ENCODE measurements around the gene NCOR1. TPM values are rescaled to one million over a fixed set of nuclear protein-coding genes. Genes with fewer than 3 reads are reported as not detected.

Gene NCOR1
- total RNA-seq, 1 experiment from 2014 or later, result 124 TPM

DNA sequence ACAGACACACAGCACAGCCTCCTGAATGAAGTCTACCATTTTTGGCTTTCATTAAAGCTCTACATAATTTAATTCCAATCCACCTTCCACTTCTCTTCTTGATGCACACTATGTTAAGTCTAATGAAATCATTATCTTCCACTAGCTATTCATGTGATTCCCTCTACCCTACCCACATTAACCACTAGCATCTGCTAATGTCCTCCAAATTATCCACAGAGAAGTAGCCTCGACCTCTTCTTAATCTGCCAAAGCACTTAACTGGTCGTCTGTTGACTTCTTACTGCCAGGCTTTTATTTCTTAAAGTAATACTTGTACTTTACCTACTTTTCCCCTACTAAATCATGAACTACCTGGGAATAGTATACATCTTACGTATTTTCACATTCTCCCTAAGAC is 91.8 kb downstream of the NCOR1 start:
- Mint-ChIP-seq H3K36me3 (peaks cover 35% of the 10 kb centered on the region), H3K4me3 (no peak overlapping the region), H3K4me1 (no peaks in the 10 kb centered on the region), H3K27me3 (ENCODE audit: low read depth) (no peaks in the 10 kb centered on the region), H3K27ac (no peak overlapping the region), H3K9me3 (peaks cover 4% of the 10 kb centered on the region; the same call in 1 of the 2 replicates)
- ATAC-seq (no peak), DNase-seq (ENCODE audit: low spot score) (no peak)
- ChIA-PET POLR2A (no interaction called here), CTCF (no interaction called here)
- TF ChIP-seq TCF7 (CRISPR knock-in tag; IDR thresholded peaks at IDR 0.05; ENCODE audit: low read depth) (no peak), EMX1 (CRISPR knock-in tag; IDR thresholded peaks at IDR 0.05) (no peak), ZNF423 (CRISPR knock-in tag; IDR thresholded peaks at IDR 0.05) (no peak), ZNF396 (CRISPR knock-in tag; IDR thresholded peaks at IDR 0.05; ENCODE audit: borderline replicate concordance) (no peak), GTF2I (CRISPR knock-in tag; conservative IDR thresholded peaks at IDR 0.05) (no peak), FOXP1 (CRISPR knock-in tag; IDR thresholded peaks at IDR 0.05; ENCODE audit: borderline replicate concordance) (no peak), ZNF232 (CRISPR knock-in tag; IDR thresholded peaks at IDR 0.05) (no peak), ZNF219 (CRISPR knock-in tag; IDR thresholded peaks at IDR 0.05; ENCODE audit: borderline replicate concordance) (no peak), MYBL2 (CRISPR knock-in tag; IDR thresholded peaks at IDR 0.05) (no peak), KAT7 (CRISPR knock-in tag; IDR thresholded peaks at IDR 0.05; ENCODE audit: borderline replicate concordance) (no peak), NR1H2 (CRISPR knock-in tag; IDR thresholded peaks at IDR 0.05) (no peak), MXD4 (CRISPR knock-in tag; IDR thresholded peaks at IDR 0.05; ENCODE audit: borderline replicate concordance) (no peak)
- TF ChIP-seq, protein P1, sequence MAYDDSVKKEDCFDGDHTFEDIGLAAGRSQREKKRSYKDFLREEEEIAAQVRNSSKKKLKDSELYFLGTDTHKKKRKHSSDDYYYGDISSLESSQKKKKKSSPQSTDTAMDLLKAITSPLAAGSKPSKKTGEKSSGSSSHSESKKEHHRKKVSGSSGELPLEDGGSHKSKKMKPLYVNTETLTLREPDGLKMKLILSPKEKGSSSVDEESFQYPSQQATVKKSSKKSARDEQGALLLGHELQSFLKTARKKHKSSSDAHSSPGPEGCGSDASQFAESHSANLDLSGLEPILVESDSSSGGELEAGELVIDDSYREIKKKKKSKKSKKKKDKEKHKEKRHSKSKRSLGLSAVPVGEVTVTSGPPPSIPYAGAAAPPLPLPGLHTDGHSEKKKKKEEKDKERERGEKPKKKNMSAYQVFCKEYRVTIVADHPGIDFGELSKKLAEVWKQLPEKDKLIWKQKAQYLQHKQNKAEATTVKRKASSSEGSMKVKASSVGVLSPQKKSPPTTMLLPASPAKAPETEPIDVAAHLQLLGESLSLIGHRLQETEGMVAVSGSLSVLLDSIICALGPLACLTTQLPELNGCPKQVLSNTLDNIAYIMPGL (CRISPR knock-in tag; IDR thresholded peaks at IDR 0.05), result no peak
- TF ChIP-seq, protein P2, sequence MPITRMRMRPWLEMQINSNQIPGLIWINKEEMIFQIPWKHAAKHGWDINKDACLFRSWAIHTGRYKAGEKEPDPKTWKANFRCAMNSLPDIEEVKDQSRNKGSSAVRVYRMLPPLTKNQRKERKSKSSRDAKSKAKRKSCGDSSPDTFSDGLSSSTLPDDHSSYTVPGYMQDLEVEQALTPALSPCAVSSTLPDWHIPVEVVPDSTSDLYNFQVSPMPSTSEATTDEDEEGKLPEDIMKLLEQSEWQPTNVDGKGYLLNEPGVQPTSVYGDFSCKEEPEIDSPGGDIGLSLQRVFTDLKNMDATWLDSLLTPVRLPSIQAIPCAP (CRISPR knock-in tag; IDR thresholded peaks at IDR 0.05), result no peak
- TF ChIP-seq, protein P3, sequence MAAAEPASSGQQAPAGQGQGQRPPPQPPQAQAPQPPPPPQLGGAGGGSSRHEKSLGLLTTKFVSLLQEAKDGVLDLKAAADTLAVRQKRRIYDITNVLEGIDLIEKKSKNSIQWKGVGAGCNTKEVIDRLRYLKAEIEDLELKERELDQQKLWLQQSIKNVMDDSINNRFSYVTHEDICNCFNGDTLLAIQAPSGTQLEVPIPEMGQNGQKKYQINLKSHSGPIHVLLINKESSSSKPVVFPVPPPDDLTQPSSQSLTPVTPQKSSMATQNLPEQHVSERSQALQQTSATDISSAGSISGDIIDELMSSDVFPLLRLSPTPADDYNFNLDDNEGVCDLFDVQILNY (CRISPR knock-in tag; IDR thresholded peaks at IDR 0.05), result no peak
- TF ChIP-seq, protein P4, sequence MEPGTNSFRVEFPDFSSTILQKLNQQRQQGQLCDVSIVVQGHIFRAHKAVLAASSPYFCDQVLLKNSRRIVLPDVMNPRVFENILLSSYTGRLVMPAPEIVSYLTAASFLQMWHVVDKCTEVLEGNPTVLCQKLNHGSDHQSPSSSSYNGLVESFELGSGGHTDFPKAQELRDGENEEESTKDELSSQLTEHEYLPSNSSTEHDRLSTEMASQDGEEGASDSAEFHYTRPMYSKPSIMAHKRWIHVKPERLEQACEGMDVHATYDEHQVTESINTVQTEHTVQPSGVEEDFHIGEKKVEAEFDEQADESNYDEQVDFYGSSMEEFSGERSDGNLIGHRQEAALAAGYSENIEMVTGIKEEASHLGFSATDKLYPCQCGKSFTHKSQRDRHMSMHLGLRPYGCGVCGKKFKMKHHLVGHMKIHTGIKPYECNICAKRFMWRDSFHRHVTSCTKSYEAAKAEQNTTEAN (CRISPR knock-in tag; IDR thresholded peaks at IDR 0.05), result no peak
- TF ChIP-seq, protein P5, sequence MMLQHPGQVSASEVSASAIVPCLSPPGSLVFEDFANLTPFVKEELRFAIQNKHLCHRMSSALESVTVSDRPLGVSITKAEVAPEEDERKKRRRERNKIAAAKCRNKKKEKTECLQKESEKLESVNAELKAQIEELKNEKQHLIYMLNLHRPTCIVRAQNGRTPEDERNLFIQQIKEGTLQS (CRISPR knock-in tag; conservative IDR thresholded peaks at IDR 0.05), result no peak
- TF ChIP-seq, protein P6, sequence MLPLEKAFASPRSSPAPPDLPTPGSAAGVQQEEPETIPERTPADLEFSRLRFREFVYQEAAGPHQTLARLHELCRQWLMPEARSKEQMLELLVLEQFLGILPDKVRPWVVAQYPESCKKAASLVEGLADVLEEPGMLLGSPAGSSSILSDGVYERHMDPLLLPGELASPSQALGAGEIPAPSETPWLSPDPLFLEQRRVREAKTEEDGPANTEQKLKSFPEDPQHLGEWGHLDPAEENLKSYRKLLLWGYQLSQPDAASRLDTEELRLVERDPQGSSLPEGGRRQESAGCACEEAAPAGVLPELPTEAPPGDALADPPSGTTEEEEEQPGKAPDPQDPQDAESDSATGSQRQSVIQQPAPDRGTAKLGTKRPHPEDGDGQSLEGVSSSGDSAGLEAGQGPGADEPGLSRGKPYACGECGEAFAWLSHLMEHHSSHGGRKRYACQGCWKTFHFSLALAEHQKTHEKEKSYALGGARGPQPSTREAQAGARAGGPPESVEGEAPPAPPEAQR (CRISPR knock-in tag; IDR thresholded peaks at IDR 0.05), result no peak

DNA sequence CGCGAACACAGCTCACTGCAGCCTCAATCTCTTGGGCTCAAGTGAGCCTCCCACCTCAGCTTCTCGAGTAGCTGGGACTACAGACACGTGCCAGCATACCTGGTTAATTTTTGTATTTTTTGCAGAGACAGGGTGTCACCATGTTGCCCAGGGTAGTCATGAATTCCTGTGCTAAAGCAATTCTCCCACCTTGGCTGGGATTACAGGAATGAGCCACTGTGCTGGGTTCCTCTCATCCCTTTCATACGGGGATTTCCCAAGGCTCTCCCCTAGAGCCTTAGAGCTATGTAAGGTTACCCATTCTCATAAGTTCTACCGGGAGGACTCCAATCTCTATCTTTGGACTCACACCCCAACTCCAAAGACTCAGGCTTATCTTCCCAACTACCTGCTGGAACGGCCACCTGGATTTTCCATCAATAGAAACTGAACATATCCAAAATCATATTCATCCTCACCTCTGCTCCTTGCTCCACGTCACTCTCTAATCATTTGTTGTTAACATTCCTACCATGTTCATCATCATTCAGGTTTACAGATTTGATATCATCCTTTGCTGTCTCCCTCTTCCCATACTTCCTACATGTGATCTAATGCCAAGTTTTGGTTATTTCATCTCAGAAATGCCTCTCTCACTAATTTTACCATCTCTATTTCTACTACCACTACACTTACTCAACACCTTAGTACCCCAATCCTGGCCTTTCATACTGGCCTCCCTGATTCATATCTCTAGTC is 92.5 kb downstream of the NCOR1 start:
- peak overlapping the region; percentile 28 for H3K27ac Mint-ChIP-seq
- ChIA-PET POLR2A (no interaction called here), CTCF (no interaction called here)
- DNase-seq (ENCODE audit: low spot score), result no peak
- peaks cover 36% of the 10 kb centered on the region for H3K36me3 Mint-ChIP-seq
- peaks cover 4% of the 10 kb centered on the region for H3K9me3 Mint-ChIP-seq
- no peaks in the 10 kb centered on the region for H3K27me3 Mint-ChIP-seq (ENCODE audit: low read depth)
- H3K4me1 Mint-ChIP-seq, result no peaks in the 10 kb centered on the region
- no peak for ATAC-seq
- no peak overlapping the region for H3K4me3 Mint-ChIP-seq
- TF ChIP-seq, protein P7, sequence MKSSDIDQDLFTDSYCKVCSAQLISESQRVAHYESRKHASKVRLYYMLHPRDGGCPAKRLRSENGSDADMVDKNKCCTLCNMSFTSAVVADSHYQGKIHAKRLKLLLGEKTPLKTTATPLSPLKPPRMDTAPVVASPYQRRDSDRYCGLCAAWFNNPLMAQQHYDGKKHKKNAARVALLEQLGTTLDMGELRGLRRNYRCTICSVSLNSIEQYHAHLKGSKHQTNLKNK (CRISPR knock-in tag; IDR thresholded peaks at IDR 0.05), result no peak
- TF ChIP-seq, protein P8, sequence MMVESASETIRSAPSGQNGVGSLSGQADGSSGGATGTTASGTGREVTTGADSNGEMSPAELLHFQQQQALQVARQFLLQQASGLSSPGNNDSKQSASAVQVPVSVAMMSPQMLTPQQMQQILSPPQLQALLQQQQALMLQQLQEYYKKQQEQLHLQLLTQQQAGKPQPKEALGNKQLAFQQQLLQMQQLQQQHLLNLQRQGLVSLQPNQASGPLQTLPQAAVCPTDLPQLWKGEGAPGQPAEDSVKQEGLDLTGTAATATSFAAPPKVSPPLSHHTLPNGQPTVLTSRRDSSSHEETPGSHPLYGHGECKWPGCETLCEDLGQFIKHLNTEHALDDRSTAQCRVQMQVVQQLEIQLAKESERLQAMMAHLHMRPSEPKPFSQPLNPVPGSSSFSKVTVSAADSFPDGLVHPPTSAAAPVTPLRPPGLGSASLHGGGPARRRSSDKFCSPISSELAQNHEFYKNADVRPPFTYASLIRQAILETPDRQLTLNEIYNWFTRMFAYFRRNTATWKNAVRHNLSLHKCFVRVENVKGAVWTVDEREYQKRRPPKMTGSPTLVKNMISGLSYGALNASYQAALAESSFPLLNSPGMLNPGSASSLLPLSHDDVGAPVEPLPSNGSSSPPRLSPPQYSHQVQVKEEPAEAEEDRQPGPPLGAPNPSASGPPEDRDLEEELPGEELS (CRISPR knock-in tag; IDR thresholded peaks at IDR 0.05), result no peak
- TF ChIP-seq ESRRA (CRISPR knock-in tag; IDR thresholded peaks at IDR 0.05; ENCODE audit: borderline replicate concordance) (no peak), ZNF232 (CRISPR knock-in tag; IDR thresholded peaks at IDR 0.05) (no peak), GRHL2 (CRISPR knock-in tag; IDR thresholded peaks at IDR 0.05; ENCODE audit: insufficient replicate concordance, severe bottlenecking) (no peak)
- TF ChIP-seq, protein P9, sequence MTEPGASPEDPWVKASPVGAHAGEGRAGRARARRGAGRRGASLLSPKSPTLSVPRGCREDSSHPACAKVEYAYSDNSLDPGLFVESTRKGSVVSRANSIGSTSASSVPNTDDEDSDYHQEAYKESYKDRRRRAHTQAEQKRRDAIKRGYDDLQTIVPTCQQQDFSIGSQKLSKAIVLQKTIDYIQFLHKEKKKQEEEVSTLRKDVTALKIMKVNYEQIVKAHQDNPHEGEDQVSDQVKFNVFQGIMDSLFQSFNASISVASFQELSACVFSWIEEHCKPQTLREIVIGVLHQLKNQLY (CRISPR knock-in tag; IDR thresholded peaks at IDR 0.05), result no peak

All from WTC11 (cell line).